B cell (primary cell): ENCODE results near the gene MAPK10. TPM values are rescaled to one million over a fixed set of nuclear protein-coding genes. Genes with fewer than 3 reads are reported as not detected.

Experiments
- ATAC-seq: fragments of 200-7000 bp; cut with Tn5 transposase; one replicate; pipeline ENCODE4 v1.10.0; 2021; ENCODE audit warnings: low read depth, mild to moderate bottlenecking, moderate number of reproducible peaks, moderate library complexity
- CTCF ChIA-PET: fragments of 350-600 bp; sonication (Branson Sonifier 250); formaldehyde crosslinking; loops from one replicate; lab custom pipeline; 2021; ENCODE audit warnings: antibody characterized with exemption, inconsistent platforms; lab: Charles Lee
- POLR2A ChIA-PET: fragments of 350-600 bp; sonication (Branson Sonifier 250); formaldehyde crosslinking; loops from one replicate; lab custom pipeline; 2021; ENCODE audit warnings: antibody characterized with exemption; lab: Charles Lee
- DNase-seq: peaks from one replicate; pipeline ENCODE4 v3.0.0; 2013
- H2AFZ ChIP-seq: 2 replicates; pipeline ENCODE4 v1.6.1; 2012; ENCODE audit warnings: mild to moderate bottlenecking, low read depth, low read length; ENCODE audit not compliant: insufficient read depth, poor library complexity, severe bottlenecking
- H3K27ac ChIP-seq, 2 donors: 1 replicate in 1 of 2; 2 replicates in 1 of 2; pipeline ENCODE4 v1.5.1; 2012 to 2013; ENCODE audit warnings: low read length in 2 of 2, mild to moderate bottlenecking in 2 of 2, moderate library complexity in 1 of 2
- H3K27me3 ChIP-seq, 4 experiments: fragments of 200-600 bp in 1 of 4; sonication (generic) in 1 of 4; replicated peaks in 1 of 4; 1 replicate in 2 of 4; 2 replicates in 2 of 4; pipeline versions ENCODE4 v1.6.1 to v1.7.0; 2013 to 2016; ENCODE audit warnings: low read length in 3 of 4, mild to moderate bottlenecking in 2 of 4, mixed read lengths in 1 of 4, moderate library complexity in 1 of 4; ENCODE audit not compliant: insufficient read depth in 4 of 4, control insufficient read depth in 3 of 4; ENCODE audit errors: control extremely low read depth in 1 of 4
- H3K36me3 ChIP-seq, 2 experiments: replicated peaks in 1 of 2; 1 replicate in 1 of 2; 2 replicates in 1 of 2; pipeline versions ENCODE4 v1.6.1 to v1.7.1; 2013; ENCODE audit warnings: low read length in 1 of 2; ENCODE audit not compliant: insufficient read depth in 2 of 2, control insufficient read depth in 1 of 2; ENCODE audit errors: control extremely low read depth in 1 of 2, extremely low read depth in 1 of 2
- H3K4me1 ChIP-seq, 2 donors: fragments of 200-600 bp in 1 of 2; sonication (generic) in 1 of 2; 1 replicate in 1 of 2; 2 replicates in 1 of 2; pipeline versions ENCODE4 v1.5.1 to v1.6.1; 2013 to 2017; ENCODE audit warnings: low read length in 2 of 2; ENCODE audit not compliant: control insufficient read depth in 2 of 2, insufficient read depth in 2 of 2
- H3K4me2 ChIP-seq: replicated peaks from 2 replicates; pipeline ENCODE3; 2012; ENCODE audit warnings: mild to moderate bottlenecking, low read depth, low read length; ENCODE audit not compliant: poor library complexity, severe bottlenecking
- H3K4me3 ChIP-seq, 5 experiments: fragments of 200-600 bp in 1 of 5; sonication (generic) in 1 of 5; 1 replicate in 3 of 5; 2 replicates in 2 of 5; pipeline versions ENCODE4 v1.5.1 to v1.7.0; 2011 to 2016; ENCODE audit warnings: low read length in 4 of 5, mild to moderate bottlenecking in 4 of 5, low read depth in 2 of 5, control low read depth in 1 of 5, moderate library complexity in 1 of 5; ENCODE audit not compliant: insufficient read depth in 1 of 5; ENCODE audit errors: control extremely low read depth in 1 of 5, extremely low read depth in 1 of 5
- H3K79me2 ChIP-seq: fragments of 200-600 bp; sonication (generic); one replicate; pipeline ENCODE4 v1.6.0; 2016; ENCODE audit warnings: low read length; ENCODE audit not compliant: control insufficient read depth, insufficient read depth
- H3K9ac ChIP-seq: fragments of 200-600 bp; sonication (generic); 2 replicates; pipeline ENCODE4 v1.6.1; 2017; ENCODE audit warnings: mild to moderate bottlenecking, low read length, moderate library complexity
- H3K9me3 ChIP-seq, 3 donors: one replicate each; pipeline versions ENCODE4 v1.6.1 to v1.7.1; 2013; ENCODE audit warnings: low read length in 2 of 3; ENCODE audit not compliant: control insufficient read depth in 2 of 3, insufficient read depth in 1 of 3; ENCODE audit errors: control extremely low read depth in 1 of 3
- H4K20me1 ChIP-seq: 2 replicates; pipeline ENCODE4 v1.6.0; 2012; ENCODE audit warnings: mild to moderate bottlenecking, low read length; ENCODE audit not compliant: insufficient read depth, control insufficient read depth, poor library complexity, severe bottlenecking
- H3K27ac Mint-ChIP-seq: one replicate; pipeline ENCODE4 v1.8.0; 2021; ENCODE audit warnings: mixed read lengths
- H3K27me3 Mint-ChIP-seq: one replicate; pipeline ENCODE4 v1.8.0; 2021; ENCODE audit warnings: mixed read lengths
- H3K4me1 Mint-ChIP-seq: one replicate; pipeline ENCODE4 v1.8.0; 2021; ENCODE audit warnings: mixed read lengths
- H3K4me3 Mint-ChIP-seq: one replicate; pipeline ENCODE4 v1.8.0; 2021; ENCODE audit warnings: mixed read lengths
- H3K9me3 Mint-ChIP-seq: one replicate; pipeline ENCODE4 v1.8.0; 2022; ENCODE audit warnings: mixed read lengths; ENCODE audit not compliant: insufficient read depth
- EZH2 ChIP-seq: IDR thresholded peaks from 2 replicates; pipeline ENCODE4 v1.6.1; 2012; ENCODE audit warnings: borderline replicate concordance, low read depth, mild to moderate bottlenecking, moderate library complexity, low read length; ENCODE audit not compliant: insufficient read depth, poor library complexity, severe bottlenecking
- WGBS: methylation state at CpG from one replicate; pipeline ENCODE4 v1.1.5; 2013; ENCODE audit warnings: missing lambda C conversion rate; ENCODE audit not compliant: insufficient coverage; 5-methylcytosine and 5-hydroxymethylcytosine counted together
- intact Hi-C: fragments of 100-400 bp; cut with micrococcal nuclease; formaldehyde crosslinking; loops from one replicate; pipeline ENCODE4 v1.10.0; 2022
- polyA plus RNA-seq: library from polyadenylated mRNA; depleted of rRNA; stranded (reverse); fragments of >200 nt; gene quantifications from 2 replicates; pipeline ENCODE4 v1.2.3, GENCODE V29; 2012
- total RNA-seq, 2 donors: library from RNA; stranded (reverse); fragments of 120-200 nt in 1 of 2; gene quantifications; 1 replicate in 1 of 2; 2 replicates in 1 of 2; pipeline versions ENCODE4 v1.2.3 to v1.2.4, GENCODE V29; 2013 to 2022
- TF ChIP-seq, protein P1 (sequence below): fragments of 200-600 bp; IDR thresholded peaks from one replicate; pipeline ENCODE4 v1.8.0; 2022; ENCODE audit warnings: antibody characterized with exemption, mild to moderate bottlenecking

MAPK10 gene
- total and polyA plus RNA-seq, 2 donors (not counting 1 experiment from before 2014, with no cell fraction given) = 0.03 to 3.1 TPM

DNA sequence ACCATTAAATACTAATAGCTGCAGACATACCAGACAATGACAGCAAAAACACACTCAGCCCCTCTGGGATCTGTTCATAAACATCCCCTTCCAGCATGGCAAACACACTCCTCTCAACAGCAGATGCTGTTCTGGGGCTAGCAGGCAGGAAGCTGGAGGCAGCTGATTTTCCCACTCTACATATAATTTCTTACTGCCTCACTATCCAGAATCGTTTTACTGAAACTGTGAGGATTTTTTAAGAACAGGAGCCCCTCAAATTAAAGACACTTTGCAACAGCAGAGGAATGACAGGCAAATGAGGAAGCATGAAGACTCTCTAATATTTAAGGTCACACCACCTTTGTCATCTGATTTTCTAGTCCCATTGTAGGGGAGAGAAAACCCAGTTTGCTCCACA, 2.2 kb downstream of the MAPK10 start:
- Histone ChIP-seq H3K79me2 (no peaks in the 10 kb centered on the region), H3K36me3 (no peaks in the 10 kb centered on the region), H3K27me3 (no peaks in the 10 kb centered on the region), H3K9ac (no peak overlapping the region), H3K27ac (no peak overlapping the region), H3K4me1 (peaks cover 8 to 10% of the 10 kb centered on the region in 2 donors), H2AFZ (no peak overlapping the region), H3K4me2 (no peak overlapping the region), H3K4me3 (no peak overlapping the region), H4K20me1 (no peaks in the 10 kb centered on the region), H3K9me3 (no peaks in the 10 kb centered on the region)
- intact Hi-C loops = no loop called here
- Mint-ChIP-seq H3K4me3 (no peak overlapping the region), H3K27me3 (no peaks in the 10 kb centered on the region), H3K27ac (no peak overlapping the region), H3K4me1 (peaks cover 19% of the 10 kb centered on the region), H3K9me3 (no peaks in the 10 kb centered on the region)
- CTCF ChIA-PET = no interaction called here
- no peak for DNase-seq
- no peak for ATAC-seq
- no peak for TF ChIP-seq EZH2
- TF ChIP-seq, protein P1, sequence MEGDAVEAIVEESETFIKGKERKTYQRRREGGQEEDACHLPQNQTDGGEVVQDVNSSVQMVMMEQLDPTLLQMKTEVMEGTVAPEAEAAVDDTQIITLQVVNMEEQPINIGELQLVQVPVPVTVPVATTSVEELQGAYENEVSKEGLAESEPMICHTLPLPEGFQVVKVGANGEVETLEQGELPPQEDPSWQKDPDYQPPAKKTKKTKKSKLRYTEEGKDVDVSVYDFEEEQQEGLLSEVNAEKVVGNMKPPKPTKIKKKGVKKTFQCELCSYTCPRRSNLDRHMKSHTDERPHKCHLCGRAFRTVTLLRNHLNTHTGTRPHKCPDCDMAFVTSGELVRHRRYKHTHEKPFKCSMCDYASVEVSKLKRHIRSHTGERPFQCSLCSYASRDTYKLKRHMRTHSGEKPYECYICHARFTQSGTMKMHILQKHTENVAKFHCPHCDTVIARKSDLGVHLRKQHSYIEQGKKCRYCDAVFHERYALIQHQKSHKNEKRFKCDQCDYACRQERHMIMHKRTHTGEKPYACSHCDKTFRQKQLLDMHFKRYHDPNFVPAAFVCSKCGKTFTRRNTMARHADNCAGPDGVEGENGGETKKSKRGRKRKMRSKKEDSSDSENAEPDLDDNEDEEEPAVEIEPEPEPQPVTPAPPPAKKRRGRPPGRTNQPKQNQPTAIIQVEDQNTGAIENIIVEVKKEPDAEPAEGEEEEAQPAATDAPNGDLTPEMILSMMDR = no peak
- WGBS = no CpG with 5 or more reads among the region's 1 CpG
- POLR2A ChIA-PET = no interaction called here

DNA sequence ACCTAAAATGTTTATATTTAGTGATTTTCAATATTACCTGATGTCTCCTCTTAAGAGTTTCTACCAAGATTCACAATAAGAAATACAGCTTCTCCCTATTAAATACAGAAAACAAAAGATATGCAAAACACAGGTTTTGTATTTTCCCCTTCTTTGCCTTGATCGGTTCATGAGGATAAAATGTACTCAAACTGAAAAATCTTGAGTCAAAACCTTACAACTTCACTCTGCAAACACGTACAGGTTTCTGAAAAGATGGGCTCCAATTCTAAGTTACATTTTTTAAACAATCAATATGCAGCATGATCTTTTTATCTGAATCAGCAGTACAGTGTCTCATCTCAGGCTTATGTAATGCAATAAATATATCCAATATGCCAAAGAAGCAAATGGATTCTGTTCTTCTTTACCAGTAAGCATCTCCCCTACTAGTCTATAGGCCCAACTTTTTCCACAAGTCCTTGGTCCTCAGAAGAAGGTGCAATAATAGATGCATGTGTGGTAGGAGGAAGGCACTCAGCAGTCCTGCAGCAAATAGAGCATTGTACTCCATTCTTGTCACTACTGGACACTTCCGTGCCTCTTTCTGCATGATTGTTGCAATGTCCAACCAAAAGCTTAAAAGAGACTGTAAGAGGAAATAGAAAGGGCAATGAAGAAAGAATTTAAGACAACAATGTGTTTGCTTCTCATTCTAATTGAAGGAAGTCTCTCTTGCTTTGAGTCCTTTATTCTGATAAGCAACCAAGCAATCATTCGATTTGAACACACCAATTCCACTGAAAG, 3.2 kb downstream of the MAPK10 start:
- Mint-ChIP-seq H3K27me3 (peaks cover under 1% of the 10 kb centered on the region), H3K9me3 (no peaks in the 10 kb centered on the region), H3K27ac (no peak overlapping the region), H3K4me3 (no peak overlapping the region), H3K4me1 (peaks cover 19% of the 10 kb centered on the region)
- Histone ChIP-seq H3K9ac (no peak overlapping the region), H4K20me1 (no peaks in the 10 kb centered on the region), H3K79me2 (no peaks in the 10 kb centered on the region), H3K36me3 (no peaks in the 10 kb centered on the region), H3K9me3 (no peaks in the 10 kb centered on the region), H3K27ac (no peak overlapping the region), H3K4me1 (peaks cover 8 to 10% of the 10 kb centered on the region in 2 donors), H3K27me3 (no peaks in the 10 kb centered on the region), H2AFZ (no peak overlapping the region), H3K4me2 (no peak overlapping the region), H3K4me3 (no peak overlapping the region)
- ATAC-seq (no peak), DNase-seq (no peak)
- ChIA-PET POLR2A (no interaction called here), CTCF (no interaction called here)
- 83% methylated on average over 1 of the region's 4 CpGs for WGBS
- TF ChIP-seq, protein P1 = no peak
- intact Hi-C loops = no loop called here
